Kidney glomerular epithelial cell (primary cell): ENCODE measurements around the gene IGFLR1.
"Not testable (repeated sequence)": the region's sequence is repeated elsewhere in the genome, so short reads cannot be mapped to it uniquely, and the experiment has no call there.

Experiments used
- DNase-seq: peaks from one replicate; lab custom pipeline; 2025; lab: John Stamatoyannopoulos, UW

IGFLR1 gene

GRCh38 chr19:35704218-35704617 lies 38.0 kb downstream of the IGFLR1 start, which contains the start of gene ZBTB32:
TSS of gene ZBTB32 (plus strand) at chr19:35704558. CDS start at chr19:35714627, 10,069 bp downstream.
- DNase-seq = peak; percentile 0

GRCh38 chr19:35703343-35703742 lies 38.9 kb downstream of the IGFLR1 start:
- DNase-seq = no peak

- peak; percentile 96 for DNase-seq
Measured at GRCh38 chr19:35702223-35703012, 39.8 kb downstream of the IGFLR1 start.

- DNase-seq = no peak
Measured at GRCh38 chr19:35696835-35697234, 45.4 kb downstream of the IGFLR1 start.

GRCh38 chr19:35695895-35696422 lies 46.3 kb downstream of the IGFLR1 start:
- no peak for DNase-seq

- DNase-seq = peak; percentile 89
Measured at GRCh38 chr19:35693835-35694599, 48.2 kb downstream of the IGFLR1 start.

GRCh38 chr19:35693422-35693821 lies 48.8 kb downstream of the IGFLR1 start:
- no peak for DNase-seq

GRCh38 chr19:35692010-35692409 lies 50.2 kb downstream of the IGFLR1 start:
- no peak for DNase-seq

- not testable (repeated sequence) for DNase-seq
Measured at GRCh38 chr19:35691106-35691505, 51.1 kb downstream of the IGFLR1 start.

GRCh38 chr19:35689836-35690235 lies 52.4 kb downstream of the IGFLR1 start:
- DNase-seq = no peak
